Esophagus mucosa (tissue), 1 donor: ENCODE data around the gene PRKCH. TPM values are rescaled to one million over a fixed set of nuclear protein-coding genes. Genes with fewer than 3 reads are reported as not detected.

Source experiments
- ATAC-seq: fragments of 200-7000 bp; cut with Tn5 transposase; one replicate; pipeline ENCODE4 v1.9.1; 2020
- total RNA-seq: library from RNA; stranded (reverse); gene quantifications from one replicate; pipeline ENCODE4 v1.2.4, GENCODE V29; 2023
- donor health status: DM: yes; HTN: yes; CAD: no.

The PRKCH gene
- total RNA-seq, 1 donor from 2014 or later, result 48.2 TPM

- ATAC-seq, result no peak
Observed at GRCh38 chr14:61476105-61476753, 154.8 kb downstream of the PRKCH start.

GRCh38 chr14:61476754-61477410 lies 155.5 kb downstream of the PRKCH start:
- ATAC-seq, result peak; percentile 52

- ATAC-seq, result peak; percentile 22
Observed at GRCh38 chr14:61477712-61478462, 156.5 kb downstream of the PRKCH start.

- ATAC-seq, result no peak
Observed at GRCh38 chr14:61478971-61479473, 157.6 kb downstream of the PRKCH start.

- peak; percentile 61 for ATAC-seq
Observed at GRCh38 chr14:61479746-61480502, 158.5 kb downstream of the PRKCH start.

- ATAC-seq, result no peak
Observed at GRCh38 chr14:61480704-61481285, 159.4 kb downstream of the PRKCH start.

- ATAC-seq, result no peak
Observed at GRCh38 chr14:61481701-61482100, 160.3 kb downstream of the PRKCH start.

- ATAC-seq, result peak; percentile 31
Observed at GRCh38 chr14:61482348-61483206, 161.2 kb downstream of the PRKCH start.

- no peak for ATAC-seq
Observed at GRCh38 chr14:61483476-61483875, 162.1 kb downstream of the PRKCH start.

GRCh38 chr14:61484031-61484430 lies 162.7 kb downstream of the PRKCH start:
- ATAC-seq, result no peak

GRCh38 chr14:61484826-61485584 lies 163.6 kb downstream of the PRKCH start:
- peak; percentile 43 for ATAC-seq

GRCh38 chr14:61485661-61486060 lies 164.3 kb downstream of the PRKCH start:
- no peak for ATAC-seq

- ATAC-seq, result no peak
Observed at GRCh38 chr14:61486930-61487495, 165.6 kb downstream of the PRKCH start.

- no peak for ATAC-seq
Observed at GRCh38 chr14:61488417-61489401, 167.3 kb downstream of the PRKCH start.

GRCh38 chr14:61489512-61489911 lies 168.1 kb downstream of the PRKCH start:
- no peak for ATAC-seq

- ATAC-seq, result no peak
Observed at GRCh38 chr14:61489932-61490331, 168.6 kb downstream of the PRKCH start.

- ATAC-seq, result no peak
Observed at GRCh38 chr14:61491224-61491623, 169.8 kb downstream of the PRKCH start.

- ATAC-seq, result no peak
Observed at GRCh38 chr14:61491876-61492434, 170.6 kb downstream of the PRKCH start.

- no peak for ATAC-seq
Observed at GRCh38 chr14:61492474-61492873, 171.1 kb downstream of the PRKCH start.
